Astrocyte (in vitro differentiated cells and primary cell): ENCODE data around the gene FCHO1. TPM values are rescaled to one million over a fixed set of nuclear protein-coding genes. Genes with fewer than 3 reads are reported as not detected.

Source experiments
- DNase-seq: peaks from one replicate; pipeline ENCODE4 v3.0.0-alpha.2; 2010; ENCODE audit warnings: low read depth
- FAIRE-seq: peaks from 2 replicates; lab custom pipeline; 2011; peaks lifted over from hg19 to GRCh38; lab: Jason Lieb, UNC
- H2AFZ ChIP-seq: 2 replicates; pipeline ENCODE4 v1.6.0; 2012; ENCODE audit warnings: low read depth, low read length, inconsistent platforms
- H3K27ac ChIP-seq: 2 replicates; pipeline ENCODE4 v1.5.1; 2011; ENCODE audit warnings: low read depth, low read length, inconsistent platforms
- H3K27me3 ChIP-seq: 2 replicates; pipeline ENCODE4 v1.6.0; 2011; ENCODE audit warnings: low read length, inconsistent platforms; ENCODE audit not compliant: insufficient read depth
- H3K36me3 ChIP-seq: 2 replicates; pipeline ENCODE4 v1.5.1; 2011; ENCODE audit warnings: low read length, inconsistent platforms; ENCODE audit not compliant: insufficient read depth
- H3K4me1 ChIP-seq: 2 replicates; pipeline ENCODE4 v1.5.1; 2011; ENCODE audit warnings: low read length, inconsistent platforms; ENCODE audit not compliant: insufficient read depth
- H3K4me2 ChIP-seq: 2 replicates; pipeline ENCODE4 v1.6.0; 2012; ENCODE audit warnings: low read length, inconsistent platforms
- H3K4me3 ChIP-seq: 2 replicates; pipeline ENCODE4 v1.5.1; 2011; ENCODE audit warnings: low read depth, mild to moderate bottlenecking, low read length, inconsistent platforms; ENCODE audit not compliant: insufficient read depth
- H3K79me2 ChIP-seq: 2 replicates; pipeline ENCODE4 v1.6.0; 2012; ENCODE audit warnings: mild to moderate bottlenecking, low read length, inconsistent platforms; ENCODE audit not compliant: insufficient read depth
- H3K9ac ChIP-seq: 2 replicates; pipeline ENCODE4 v1.6.0; 2012; ENCODE audit warnings: mild to moderate bottlenecking, low read length, inconsistent platforms
- H3K9me3 ChIP-seq: 2 replicates; pipeline ENCODE4 v1.5.1; 2012; ENCODE audit warnings: low read depth, mild to moderate bottlenecking, low read length, inconsistent platforms; ENCODE audit not compliant: insufficient read depth
- H4K20me1 ChIP-seq: 2 replicates; pipeline ENCODE4 v1.6.0; 2012; ENCODE audit warnings: low read length, inconsistent platforms; ENCODE audit not compliant: insufficient read depth
- H3K27ac Mint-ChIP-seq: one replicate; pipeline ENCODE4 v1.8.0; 2021; ENCODE audit warnings: mild to moderate bottlenecking, mixed read lengths; ENCODE audit not compliant: unreplicated experiment
- H3K27me3 Mint-ChIP-seq: one replicate; pipeline ENCODE4 v1.8.0; 2021; ENCODE audit warnings: low read depth, mixed read lengths; ENCODE audit not compliant: unreplicated experiment
- H3K36me3 Mint-ChIP-seq: one replicate; pipeline ENCODE4 v1.8.0; 2021; ENCODE audit warnings: low read depth, mixed read lengths; ENCODE audit not compliant: unreplicated experiment
- H3K4me1 Mint-ChIP-seq: one replicate; pipeline ENCODE4 v1.8.0; 2021; ENCODE audit warnings: low read depth, mixed read lengths; ENCODE audit not compliant: unreplicated experiment
- H3K4me3 Mint-ChIP-seq: one replicate; pipeline ENCODE4 v1.8.0; 2021; ENCODE audit warnings: mild to moderate bottlenecking, moderate library complexity, mixed read lengths; ENCODE audit not compliant: unreplicated experiment
- H3K9me3 Mint-ChIP-seq: one replicate; pipeline ENCODE4 v1.8.0; 2021; ENCODE audit warnings: mild to moderate bottlenecking, mixed read lengths; ENCODE audit not compliant: unreplicated experiment
- EZH2 ChIP-seq: IDR thresholded peaks from 2 replicates; pipeline ENCODE4 v1.6.1; 2012; ENCODE audit warnings: mild to moderate bottlenecking, low read length, inconsistent platforms; ENCODE audit not compliant: insufficient read depth
- total RNA-seq: library from RNA; stranded (reverse); gene quantifications from 2 replicates; pipeline ENCODE4 v1.2.1, GENCODE V29; 2021
- TF ChIP-seq, protein P1 (sequence below): IDR thresholded peaks from 2 replicates; pipeline ENCODE4 v1.5.1; 2011; ENCODE audit warnings: low read depth, mild to moderate bottlenecking, inconsistent platforms, low read length, moderate library complexity; ENCODE audit not compliant: insufficient read depth

The FCHO1 gene
- total RNA-seq, 1 donor from 2014 or later, result 2.0 TPM

DNA sequence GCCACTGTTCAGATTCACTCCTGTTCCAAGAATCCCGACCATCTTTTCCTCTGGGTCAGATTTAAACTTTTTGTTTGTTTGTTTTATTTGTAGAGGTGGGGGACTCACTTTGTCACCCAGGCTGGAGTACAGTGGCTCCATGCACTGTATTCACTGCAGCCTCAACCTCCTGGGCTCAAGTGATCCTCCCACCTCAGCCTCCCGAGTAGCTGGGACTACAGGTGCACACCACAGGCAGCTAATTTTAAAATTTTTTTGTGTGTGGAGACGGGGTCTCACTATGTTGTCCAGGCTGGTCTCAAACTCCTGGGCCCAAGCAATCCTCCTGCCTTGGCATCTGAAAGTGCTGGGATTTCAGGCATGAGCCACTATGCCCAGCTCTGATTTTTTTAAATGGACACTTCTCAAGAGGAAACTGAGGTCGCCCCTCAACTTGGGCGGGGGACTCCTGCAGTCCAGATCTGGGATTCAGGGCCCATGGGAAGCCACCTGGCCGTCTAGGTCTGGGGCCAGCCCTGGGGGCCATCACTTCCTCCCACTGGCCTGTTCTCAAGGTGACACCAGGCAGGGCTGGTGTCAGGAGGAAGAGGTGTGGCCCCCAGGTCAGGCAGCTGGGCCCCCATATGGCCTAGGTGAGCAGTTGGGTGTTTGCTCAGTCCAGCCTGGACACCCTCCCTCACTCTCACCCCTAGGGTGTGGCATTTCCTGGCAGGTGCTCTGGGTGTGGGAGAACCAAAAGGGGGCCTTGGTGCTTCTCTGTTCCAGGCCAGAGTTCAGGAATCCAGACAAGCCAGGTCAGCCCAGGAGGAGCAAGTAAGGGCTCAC, 44.9 kb downstream of the FCHO1 start:
- no peaks in the 10 kb centered on the region for H3K9me3 ChIP-seq
- H3K27me3 ChIP-seq, result peaks cover 32% of the 10 kb centered on the region
- no peak overlapping the region for H3K4me3 Mint-ChIP-seq
- no peaks in the 10 kb centered on the region for H3K79me2 ChIP-seq
- no peak overlapping the region for H3K27ac ChIP-seq
- H3K4me1 ChIP-seq, result no peaks in the 10 kb centered on the region
- H3K36me3 Mint-ChIP-seq, result no peaks in the 10 kb centered on the region
- H2AFZ ChIP-seq, result no peak overlapping the region
- no peak overlapping the region for H3K4me2 ChIP-seq
- H3K9me3 Mint-ChIP-seq, result no peaks in the 10 kb centered on the region
- DNase-seq (no peak), FAIRE-seq (no peak)
- no peak overlapping the region for H3K9ac ChIP-seq
- H3K27ac Mint-ChIP-seq, result no peak overlapping the region
- no peaks in the 10 kb centered on the region for H3K36me3 ChIP-seq
- H3K27me3 Mint-ChIP-seq, result peaks cover 44% of the 10 kb centered on the region
- H3K4me3 ChIP-seq, result no peak overlapping the region
- H4K20me1 ChIP-seq, result no peaks in the 10 kb centered on the region
- TF ChIP-seq, protein P1, sequence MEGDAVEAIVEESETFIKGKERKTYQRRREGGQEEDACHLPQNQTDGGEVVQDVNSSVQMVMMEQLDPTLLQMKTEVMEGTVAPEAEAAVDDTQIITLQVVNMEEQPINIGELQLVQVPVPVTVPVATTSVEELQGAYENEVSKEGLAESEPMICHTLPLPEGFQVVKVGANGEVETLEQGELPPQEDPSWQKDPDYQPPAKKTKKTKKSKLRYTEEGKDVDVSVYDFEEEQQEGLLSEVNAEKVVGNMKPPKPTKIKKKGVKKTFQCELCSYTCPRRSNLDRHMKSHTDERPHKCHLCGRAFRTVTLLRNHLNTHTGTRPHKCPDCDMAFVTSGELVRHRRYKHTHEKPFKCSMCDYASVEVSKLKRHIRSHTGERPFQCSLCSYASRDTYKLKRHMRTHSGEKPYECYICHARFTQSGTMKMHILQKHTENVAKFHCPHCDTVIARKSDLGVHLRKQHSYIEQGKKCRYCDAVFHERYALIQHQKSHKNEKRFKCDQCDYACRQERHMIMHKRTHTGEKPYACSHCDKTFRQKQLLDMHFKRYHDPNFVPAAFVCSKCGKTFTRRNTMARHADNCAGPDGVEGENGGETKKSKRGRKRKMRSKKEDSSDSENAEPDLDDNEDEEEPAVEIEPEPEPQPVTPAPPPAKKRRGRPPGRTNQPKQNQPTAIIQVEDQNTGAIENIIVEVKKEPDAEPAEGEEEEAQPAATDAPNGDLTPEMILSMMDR, result no peak
- TF ChIP-seq EZH2, result no peak
- H3K4me1 Mint-ChIP-seq, result peaks cover 2% of the 10 kb centered on the region

GRCh38 chr19:17796838-17797423, 45.7 kb downstream of the FCHO1 start:
- no peaks in the 10 kb centered on the region for H3K36me3 ChIP-seq
- H2AFZ ChIP-seq, result no peak overlapping the region
- H3K4me1 ChIP-seq, result no peaks in the 10 kb centered on the region
- no peak for DNase-seq
- H3K9me3 ChIP-seq, result no peaks in the 10 kb centered on the region
- peaks cover 44% of the 10 kb centered on the region for H3K27me3 Mint-ChIP-seq
- H3K4me3 Mint-ChIP-seq, result no peak overlapping the region
- H3K36me3 Mint-ChIP-seq, result no peaks in the 10 kb centered on the region
- H4K20me1 ChIP-seq, result no peaks in the 10 kb centered on the region
- H3K4me3 ChIP-seq, result no peak overlapping the region
- H3K79me2 ChIP-seq, result no peaks in the 10 kb centered on the region
- FAIRE-seq, result no peak
- TF ChIP-seq, protein P1, result no peak
- TF ChIP-seq EZH2, result no peak
- no peak overlapping the region for H3K4me2 ChIP-seq
- H3K27me3 ChIP-seq, result peaks cover 27% of the 10 kb centered on the region
- no peaks in the 10 kb centered on the region for H3K9me3 Mint-ChIP-seq
- no peak overlapping the region for H3K9ac ChIP-seq
- H3K4me1 Mint-ChIP-seq, result peaks cover 2% of the 10 kb centered on the region
- H3K27ac Mint-ChIP-seq, result no peak overlapping the region
- no peak overlapping the region for H3K27ac ChIP-seq
